Activated T-helper 1 cell treated with Interleukin-2 at 50 U/mL for 16 hours (primary cell): ENCODE results near the gene LIMS3.
"Not testable (repeated sequence)": the region's sequence is repeated elsewhere in the genome, so short reads cannot be mapped to it uniquely, and the experiment has no call there.

ENCODE experiments used
- DNase-seq: peaks from one replicate; pipeline ENCODE4 v3.0.0-alpha.2; 2020; ENCODE audit warnings: low read depth

Gene LIMS3, protein sequence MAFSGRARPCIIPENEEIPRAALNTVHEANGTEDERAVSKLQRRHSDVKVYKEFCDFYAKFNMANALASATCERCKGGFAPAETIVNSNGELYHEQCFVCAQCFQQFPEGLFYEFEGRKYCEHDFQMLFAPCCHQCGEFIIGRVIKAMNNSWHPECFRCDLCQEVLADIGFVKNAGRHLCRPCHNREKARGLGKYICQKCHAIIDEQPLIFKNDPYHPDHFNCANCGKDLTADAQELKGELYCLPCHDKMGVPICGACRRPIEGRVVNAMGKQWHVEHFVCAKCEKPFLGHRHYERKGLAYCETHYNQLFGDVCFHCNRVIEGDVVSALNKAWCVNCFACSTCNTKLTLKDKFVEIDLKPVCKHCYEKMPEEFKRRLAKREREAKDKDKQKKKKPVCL

DNA sequence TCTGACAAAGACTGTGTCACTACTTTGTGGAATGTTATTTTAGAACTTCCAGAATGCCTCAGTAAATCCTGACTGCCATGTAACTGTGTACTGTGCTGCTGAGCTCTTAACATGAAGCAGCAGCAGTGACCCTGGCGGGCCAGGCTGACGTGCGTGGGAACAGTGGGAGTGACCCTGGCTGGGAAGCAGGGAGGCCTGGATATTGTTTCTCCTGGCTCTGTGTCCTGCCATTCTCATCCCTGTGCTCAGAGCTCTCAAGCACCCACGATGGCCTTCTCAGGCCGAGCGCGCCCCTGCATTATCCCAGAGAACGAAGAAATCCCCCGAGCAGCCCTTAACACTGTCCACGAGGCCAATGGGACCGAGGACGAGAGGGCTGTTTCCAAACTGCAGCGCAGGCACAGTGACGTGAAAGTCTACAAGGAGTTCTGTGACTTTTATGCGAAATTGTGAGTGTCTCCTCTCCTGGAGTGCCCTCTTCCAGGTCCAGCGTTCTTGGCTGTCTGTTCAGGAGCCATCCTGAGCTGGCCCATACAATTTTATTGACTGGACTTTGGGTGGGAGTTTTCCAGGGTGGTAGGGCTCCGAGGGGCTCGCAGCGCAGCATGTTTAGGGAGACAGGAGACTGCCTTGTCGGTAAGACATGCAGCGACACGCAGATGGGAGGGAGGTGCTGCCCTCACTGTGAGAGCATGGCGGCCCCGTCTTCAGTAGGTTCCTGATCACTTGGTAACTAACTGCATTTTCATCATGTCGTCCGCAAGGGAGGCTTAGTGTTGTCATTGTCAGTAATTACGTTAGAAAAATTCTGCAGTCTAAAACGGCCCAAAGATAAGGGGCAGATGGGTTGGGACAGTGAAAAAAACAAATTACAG is at the start of gene LIMS3:
Gene LIMS3 (plus strand): TSS at position 227 of the 875 bp plus-strand sequence. CDS start 41 bp downstream, at position 268.
- not testable (repeated sequence) for DNase-seq

DNA sequence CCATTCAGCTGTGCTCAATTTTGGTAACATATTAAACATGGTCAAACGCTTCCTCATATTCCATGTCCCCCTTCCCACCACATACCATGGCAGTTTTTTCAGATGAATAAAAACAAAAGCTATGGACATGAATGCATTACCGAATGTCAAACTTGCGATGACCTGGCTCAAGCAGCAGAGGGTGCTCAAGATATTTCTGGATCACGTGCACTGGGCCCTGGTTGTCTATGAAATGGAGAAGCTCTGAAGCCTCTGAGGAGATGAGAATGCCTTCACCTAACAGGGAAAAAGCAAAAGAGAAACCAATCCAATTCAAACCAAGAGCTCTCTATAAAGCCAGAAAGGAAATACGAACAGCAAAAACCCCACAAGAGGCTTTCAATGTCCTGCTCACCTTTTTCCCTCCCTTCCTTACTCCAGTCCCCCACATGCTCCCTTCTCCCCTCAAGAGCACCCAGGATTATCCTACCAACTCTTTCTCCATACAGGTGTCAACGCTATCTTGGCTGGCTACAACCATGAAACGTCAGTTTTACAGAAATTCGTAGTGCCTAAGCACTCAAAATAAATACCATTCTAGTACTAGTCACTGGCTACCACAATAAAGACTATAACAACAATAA is 27.2 kb upstream of the LIMS3 start:
- DNase-seq = not testable (repeated sequence)

DNA sequence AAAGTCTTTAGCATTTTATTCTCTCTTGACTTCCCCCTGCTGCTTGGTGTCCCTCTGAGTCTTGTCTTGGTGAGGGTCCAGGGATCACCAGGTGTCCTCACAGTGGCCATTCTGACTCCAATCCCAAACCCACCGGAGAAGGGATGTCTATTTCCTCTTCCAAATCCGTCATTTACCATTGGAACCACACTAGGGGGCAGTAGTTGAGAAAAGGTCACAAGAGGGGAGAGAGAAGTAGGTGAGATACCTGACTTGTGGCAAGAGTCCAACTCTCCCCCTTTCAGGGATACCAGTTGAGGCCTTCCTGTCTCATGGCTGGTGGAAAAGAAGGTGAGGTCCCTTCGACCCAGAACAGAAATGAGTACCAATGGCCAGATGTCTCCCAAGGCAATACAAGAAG is 21.9 kb upstream of the LIMS3 start:
- not testable (repeated sequence) for DNase-seq

DNA sequence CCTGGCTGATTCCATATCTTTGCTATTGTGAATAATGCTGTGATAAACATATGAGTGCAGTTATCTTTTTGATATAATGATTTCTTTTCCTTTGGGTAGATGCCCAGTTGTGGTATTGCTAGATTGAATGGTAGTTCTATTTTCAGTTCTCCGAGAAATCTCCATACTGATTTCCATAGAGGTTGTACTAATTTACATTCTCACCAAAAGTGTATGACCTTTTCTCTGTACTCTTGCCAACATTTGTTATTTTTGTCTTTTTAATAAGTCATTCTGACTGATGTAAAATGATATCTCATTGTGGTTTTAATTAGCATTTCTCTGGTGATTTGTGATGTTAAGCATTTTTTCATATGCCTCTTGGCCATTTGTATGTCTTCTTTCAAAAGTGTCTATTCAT is 16.4 kb upstream of the LIMS3 start:
- not testable (repeated sequence) for DNase-seq

DNA sequence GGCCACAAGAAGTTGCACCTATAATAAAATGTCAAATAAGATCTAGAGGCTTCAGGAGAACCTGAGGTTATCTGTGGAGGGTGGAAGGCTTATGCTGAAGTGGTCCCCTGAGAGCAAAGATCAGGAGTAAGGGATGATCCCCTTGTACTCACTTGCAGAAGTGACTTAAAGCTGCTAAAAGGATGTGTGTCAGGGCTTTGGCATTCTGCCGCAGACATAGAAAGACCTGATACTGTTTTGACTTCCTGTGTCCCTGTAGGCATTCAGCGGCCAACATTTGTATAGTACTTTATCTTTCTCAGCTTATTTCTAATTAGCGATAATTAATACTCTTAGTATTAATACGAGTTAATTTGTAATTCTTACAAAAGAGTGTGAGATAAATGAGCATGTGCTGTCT is 10.1 kb upstream of the LIMS3 start:
- not testable (repeated sequence) for DNase-seq

DNA sequence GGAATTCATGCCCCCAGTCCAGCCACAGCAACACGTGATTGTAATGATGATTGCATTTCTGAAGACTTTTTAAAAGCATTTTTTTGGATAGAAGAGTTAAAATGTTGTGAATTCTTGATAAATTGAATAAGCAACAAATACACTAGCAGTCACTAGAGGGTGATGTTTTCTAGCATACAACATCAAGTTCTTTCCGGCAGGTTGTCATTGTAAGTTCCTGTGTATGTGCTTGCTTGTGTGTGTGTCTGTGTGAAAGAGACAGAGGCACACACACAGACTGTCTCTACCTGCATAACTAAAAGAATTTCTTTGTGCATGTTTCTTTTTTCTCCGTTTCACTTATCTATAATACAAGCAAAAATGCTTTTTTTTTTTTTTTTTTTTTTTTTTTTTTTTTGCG is 8.6 kb upstream of the LIMS3 start:
- not testable (repeated sequence) for DNase-seq

DNA sequence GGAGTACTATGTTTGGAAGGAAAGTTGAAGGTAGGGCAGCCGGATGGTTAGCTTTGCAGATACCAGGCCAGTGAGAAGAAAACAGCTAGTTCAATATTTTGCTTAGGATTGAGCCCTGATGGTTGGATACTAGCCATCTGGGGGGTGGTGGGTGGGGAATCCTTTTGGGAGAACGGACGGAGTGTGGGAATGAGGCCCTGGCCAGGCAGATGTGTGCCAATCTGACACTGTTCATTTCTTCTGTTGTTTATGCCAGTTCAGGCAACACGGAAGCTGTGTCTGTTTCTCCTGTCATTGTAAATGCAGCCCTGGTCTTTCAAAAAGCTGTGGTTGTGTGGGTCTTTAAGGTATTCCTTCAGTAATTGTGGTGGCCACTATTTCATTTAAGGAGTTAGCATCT is 7.5 kb upstream of the LIMS3 start:
- DNase-seq = not testable (repeated sequence)

DNA sequence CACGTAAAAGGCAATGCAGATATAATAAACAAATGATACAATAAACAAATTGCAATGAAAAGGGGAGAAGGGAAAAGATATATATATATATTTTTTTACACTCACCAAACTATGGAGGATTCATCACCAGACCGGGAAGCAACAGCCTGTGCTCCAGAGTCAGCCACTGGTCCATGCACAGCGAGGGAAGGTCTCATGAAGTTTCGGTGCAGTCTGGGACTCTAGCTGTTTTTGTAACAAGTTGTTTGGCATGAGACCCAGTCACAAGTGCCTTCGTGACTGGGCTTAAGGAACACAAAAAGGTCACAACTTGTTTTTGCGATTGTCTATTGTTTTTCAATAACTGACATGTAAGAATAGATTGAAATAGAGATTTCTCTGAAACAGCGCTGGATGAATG is 4.8 kb upstream of the LIMS3 start:
- not testable (repeated sequence) for DNase-seq

DNA sequence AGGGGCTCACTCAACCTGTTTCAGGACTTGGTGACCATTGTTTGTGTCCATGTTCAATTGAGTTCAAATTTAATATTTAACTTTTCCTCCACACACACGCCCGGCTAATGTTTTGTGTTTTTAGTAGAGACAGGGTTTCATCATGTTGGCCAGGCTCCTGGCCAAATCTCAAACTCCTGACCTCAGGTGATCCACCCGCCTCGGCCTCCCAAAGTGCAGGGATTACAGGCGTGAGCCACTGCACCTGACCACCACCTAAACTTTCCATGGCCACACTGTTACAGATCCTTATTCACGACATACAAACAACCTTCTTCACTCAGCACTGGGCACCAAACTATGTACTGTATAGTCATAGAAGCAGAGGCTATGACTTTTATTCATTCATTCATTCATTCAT is 4.3 kb upstream of the LIMS3 start:
- DNase-seq = not testable (repeated sequence)

DNA sequence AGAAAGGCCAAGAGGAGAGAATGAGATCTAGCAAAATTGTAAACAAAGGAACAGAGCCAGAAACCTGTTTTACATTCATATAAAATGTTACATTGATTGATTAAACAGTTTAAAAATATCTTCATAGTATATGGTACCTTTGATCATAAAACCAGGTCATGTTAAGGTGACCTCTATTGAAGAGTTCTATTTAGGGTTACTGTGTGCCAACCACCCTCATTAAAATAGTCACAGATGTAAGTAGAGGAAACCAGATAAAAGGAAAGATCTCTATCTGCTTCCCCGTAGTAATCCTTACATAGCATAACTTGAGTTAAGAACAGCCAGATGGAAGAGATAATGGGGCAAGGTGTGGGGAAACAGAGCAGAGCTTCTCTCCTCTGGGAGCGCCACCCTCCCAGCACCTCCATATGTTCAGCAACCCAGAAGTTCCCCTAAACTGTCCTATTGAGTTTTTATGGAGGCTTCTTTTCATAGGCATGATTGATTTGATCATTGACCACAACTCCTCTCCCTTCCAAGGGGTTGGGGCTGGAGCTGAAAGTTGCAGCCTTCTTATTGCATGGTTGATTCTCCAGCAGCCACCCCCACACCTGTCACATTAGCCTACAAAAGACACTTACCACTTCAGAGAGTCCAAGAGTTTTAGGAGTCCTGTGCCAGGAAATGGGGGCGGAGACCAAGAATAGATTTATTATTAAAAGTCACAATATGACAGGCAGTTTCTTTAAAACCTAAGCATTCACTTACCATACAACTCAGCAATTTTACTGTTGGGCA is 3.2 kb upstream of the LIMS3 start:
- DNase-seq = not testable (repeated sequence)

DNA sequence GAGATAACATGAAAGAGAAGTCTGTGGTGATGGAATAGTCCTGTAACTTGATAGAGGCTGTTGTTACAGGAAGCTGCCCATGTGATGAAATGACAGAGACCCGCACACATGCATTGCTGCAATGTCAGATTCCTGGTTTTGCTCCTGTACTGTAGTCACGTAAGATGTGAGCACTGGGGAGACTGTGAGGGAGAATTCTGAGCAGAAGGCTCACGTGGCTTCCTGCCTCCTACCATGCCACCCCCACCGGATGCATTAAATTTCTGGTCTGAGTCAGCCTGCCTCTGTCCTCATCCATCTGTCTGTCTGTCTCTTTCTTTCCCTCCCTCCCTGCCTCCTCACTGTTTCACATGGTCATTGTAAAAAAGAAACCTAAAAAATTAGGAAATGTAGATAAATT is 2.3 kb upstream of the LIMS3 start:
- DNase-seq = not testable (repeated sequence)

DNA sequence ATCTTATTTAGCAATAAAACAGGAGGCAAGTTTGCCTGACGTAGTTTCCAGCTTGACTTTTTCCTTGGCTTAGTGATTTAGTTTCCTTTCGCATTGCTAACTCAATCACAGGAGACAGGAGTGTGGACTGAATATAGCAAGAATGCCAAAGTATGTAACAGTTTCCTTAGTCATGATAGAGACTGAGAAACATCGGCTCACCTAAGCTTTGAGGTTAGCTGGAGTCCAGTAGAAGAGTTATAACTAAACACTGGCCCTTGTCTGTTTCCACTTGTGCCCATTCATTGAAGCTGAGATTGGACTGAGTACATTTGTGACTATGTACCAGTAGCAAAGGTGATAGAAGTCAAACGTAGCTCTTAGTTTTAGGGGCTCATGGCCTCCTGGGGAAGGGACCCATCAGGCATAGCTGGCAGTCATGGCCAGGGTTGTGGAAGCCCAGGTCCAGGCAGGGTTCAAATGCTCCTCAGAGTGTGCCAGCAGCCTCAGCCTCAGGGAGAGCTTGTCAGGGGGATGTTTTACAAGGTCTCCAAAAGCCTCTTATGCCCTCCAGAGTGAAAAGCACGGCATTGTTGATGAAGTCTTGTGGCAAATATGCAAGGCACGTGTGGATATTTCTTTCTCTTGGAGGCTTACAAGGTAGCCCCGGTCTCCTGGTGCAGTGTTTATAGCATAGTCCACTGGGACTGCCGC is 573 bp upstream of the LIMS3 start:
- not testable (repeated sequence) for DNase-seq

DNA sequence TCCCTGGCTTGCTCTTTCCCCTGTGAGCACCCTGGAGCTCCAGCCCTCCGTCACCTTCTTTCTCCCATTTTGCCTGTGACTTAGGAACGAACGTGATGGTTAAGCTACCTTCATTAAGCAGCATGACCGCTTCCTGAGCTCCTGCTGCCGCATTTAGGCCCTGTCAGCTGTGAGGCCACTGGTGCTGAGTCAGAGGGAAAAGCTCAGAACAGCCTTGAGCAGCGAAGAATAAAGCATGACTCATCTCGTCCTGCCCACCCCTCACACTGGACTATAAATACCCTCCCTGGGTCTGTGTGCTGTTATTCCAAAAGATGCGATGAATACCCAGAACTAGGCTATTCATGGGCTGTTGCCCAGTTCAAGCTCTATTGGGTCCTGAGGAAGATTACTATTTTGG is 7.3 kb downstream of the LIMS3 start:
- DNase-seq = not testable (repeated sequence)

DNA sequence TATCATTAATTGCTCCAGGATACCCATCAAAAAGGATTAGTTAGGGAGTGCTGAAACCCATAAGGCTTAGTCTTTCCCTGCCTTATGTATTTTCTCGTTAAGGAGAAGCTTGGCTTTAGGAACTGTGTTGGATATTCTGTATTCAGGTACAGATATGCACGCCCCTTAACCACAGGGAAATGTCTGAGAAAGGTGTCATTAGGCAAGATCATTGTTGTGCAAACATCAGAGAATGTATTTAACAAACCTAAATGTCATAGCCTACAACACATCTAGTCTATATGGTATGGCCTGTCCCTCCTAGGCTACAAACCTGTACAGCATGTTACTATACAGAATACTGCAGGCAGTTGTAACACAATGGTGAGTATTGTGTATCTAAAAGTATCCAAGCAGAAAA is 10.1 kb downstream of the LIMS3 start:
- DNase-seq = not testable (repeated sequence)

DNA sequence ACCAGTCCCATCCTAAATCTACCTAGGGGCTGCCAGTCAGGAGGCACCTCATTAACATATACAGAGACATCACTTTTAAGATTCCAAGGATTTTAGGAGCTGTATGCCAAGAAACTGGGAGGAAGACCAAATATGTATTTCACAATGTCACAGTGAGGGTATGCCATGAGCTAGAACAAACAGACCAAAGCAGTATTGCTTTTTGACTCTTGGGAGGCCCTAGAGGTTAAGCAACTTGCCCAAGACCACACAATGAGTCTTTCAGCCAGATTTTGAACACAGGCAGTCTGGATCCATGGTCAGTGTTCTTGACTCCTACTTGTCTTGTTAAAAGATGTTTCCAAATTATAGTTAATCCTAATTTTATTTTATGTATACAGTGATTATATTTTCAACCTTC is 12.3 kb downstream of the LIMS3 start:
- not testable (repeated sequence) for DNase-seq

DNA sequence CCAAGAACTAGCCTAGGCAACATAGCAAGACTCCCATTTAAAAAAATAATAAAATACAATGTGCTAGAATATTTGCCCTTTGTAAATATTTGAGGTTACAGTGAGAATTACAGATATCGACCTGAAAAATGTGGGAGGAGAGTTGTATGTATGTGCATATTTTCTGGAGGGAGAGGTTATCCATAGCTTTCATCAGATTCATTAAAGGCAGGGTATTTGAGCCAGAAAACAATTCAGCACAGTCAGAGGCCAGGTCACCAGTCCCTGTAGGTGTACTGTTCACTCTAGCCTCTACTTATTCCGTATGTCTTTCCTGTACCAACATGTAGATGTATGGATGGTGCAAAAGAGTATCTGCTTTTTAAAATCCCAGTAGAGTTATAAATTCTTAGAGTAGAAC is 15.4 kb downstream of the LIMS3 start:
- DNase-seq = not testable (repeated sequence)

DNA sequence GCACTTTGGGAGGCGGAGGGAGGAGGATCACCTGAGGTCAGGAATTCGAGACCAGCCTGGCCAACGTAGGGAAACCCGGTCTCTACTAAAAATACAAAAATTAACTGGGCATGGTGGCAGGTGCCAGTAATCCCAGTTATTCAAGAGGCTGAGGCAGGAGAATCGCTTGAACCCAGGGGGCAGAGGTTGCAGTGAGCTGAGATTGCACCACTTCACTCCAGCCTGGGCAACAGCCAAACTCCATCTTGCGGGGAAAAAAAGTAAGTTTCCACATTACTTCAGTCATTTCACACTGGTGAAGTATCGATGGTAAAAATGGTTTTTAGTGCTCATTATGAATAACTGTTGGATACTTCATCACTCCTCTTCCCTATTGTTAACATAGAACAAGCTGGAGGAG is 16.1 kb downstream of the LIMS3 start:
- DNase-seq = not testable (repeated sequence)

DNA sequence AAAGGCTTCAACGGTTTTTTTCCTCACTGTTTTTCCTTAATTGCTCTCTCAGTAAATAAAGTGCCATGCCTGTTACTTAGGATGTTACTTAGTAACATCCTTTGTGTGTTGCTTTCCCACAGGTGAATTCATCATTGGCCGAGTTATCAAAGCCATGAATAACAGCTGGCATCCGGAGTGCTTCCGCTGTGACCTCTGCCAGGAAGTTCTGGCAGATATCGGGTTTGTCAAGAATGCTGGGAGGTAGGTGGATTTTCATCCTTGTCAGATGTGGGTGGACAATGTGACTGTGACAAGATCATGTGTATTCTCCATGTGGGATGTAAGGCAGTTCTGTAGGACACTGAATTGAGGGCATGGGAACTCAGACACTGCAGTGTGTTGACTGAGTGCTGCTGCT is 17.3 kb downstream of the LIMS3 start:
- DNase-seq = not testable (repeated sequence)

DNA sequence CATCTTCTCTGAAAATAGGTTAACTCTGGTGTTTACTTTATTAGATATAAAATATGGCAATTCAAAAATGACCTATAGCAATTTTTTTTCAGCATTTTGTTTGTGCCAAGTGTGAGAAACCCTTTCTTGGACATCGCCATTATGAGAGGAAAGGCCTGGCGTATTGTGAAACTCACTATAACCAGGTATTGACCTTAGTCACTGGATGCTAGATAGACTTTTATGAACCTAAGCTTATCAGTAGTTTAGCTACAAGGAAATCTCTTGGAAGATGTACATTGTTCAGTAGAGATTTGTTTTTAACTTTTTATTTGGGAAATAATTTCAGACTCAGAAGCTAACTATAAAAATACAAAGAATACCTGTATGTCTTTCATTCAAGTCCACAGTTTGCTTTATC is 21.7 kb downstream of the LIMS3 start:
- not testable (repeated sequence) for DNase-seq

DNA sequence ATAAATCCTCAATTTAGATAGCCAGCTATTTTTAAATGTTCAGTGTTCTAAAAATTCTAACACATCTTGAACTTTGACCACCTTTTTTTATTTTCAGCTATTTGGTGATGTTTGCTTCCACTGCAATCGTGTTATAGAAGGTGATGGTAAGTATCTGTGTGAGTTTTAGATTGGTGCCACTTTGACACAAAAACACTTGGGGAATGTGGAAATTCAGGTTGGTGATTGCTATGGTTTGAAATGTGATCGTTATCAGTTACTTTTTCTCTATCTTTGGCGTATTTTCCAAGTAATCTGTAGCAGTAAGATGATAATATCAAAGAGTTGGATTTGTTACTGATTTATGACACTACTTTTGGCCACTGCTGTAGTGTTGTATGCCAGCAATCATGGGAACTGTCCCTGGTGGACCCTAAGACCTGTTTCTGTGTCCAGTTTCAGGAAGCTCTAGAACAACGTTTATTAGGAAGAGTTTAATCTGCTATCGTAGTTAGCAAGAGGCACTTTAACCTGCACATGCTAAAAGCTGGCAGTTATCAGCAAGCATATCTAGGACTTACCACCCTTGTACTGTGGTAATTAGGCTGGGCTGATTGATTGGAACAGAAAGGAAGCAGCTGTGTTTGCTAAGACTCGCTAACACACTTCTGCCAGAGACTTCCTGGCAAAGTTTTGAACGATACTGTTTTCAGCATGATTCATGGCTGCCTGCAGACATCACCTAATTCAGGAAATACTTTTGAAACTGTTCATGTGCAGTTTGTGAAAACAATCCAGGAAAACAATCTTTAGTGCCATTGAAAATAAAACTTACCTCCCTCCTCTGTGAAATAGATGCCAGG is 23.3 kb downstream of the LIMS3 start:
- DNase-seq = not testable (repeated sequence)
